ENCODE data around the gene TBC1D14. TPM values are rescaled to one million over a fixed set of nuclear protein-coding genes. Genes with fewer than 3 reads are reported as not detected.

TBC1D14 gene
- polyA plus RNA-seq, 3 donors = 36.3 to 44.7 (median 39.3) TPM

DNA sequence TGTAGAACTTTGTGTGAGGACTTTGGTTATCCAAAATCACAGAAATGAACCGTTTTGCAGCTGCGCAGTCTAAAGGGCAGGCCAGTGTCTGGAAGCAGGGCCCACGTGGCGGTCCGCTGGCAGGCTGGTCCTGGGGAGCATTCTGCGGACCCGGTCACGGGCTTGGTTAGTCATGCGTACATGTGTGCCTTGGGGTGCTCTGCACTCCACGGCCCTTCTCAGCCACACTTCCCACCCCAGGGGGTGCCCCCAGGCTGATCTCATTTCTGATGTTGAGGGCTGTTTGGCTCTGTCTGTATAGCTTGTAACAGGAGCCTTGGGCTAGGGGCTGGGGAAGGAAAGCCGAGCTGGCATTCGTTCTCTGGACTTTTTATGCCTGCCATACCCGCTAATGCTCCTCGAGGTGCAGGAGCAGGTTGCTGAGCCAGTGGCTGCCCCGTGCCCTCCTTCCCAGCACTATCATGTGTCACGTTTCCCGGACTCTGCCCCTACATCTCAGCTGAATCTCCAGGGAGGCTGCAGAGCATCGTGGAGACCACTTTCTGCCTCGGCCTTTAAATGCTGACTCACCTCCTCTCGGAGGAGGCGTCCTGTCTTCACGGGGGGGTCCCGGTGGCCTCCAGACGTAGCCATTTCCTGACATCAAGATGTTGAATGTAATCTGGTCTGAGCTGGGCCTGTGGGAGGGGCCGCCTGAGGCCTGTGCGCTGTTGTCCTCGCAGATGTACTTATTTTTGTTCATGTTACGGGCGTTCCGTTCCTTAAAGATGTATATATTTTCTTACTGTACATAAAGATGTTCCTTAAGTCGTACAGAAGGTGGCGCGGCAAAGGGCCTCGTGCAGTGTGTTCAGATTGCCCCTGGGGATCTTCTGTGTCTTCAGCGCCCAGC is 122.2 kb downstream of the TBC1D14 start:
- peaks cover 57 to 63% of the 10 kb centered on the region in 2 donors for H3K36me3 Mint-ChIP-seq
- H2AFZ ChIP-seq (ENCODE audit: insufficient read depth, low read depth, low read length, poor library complexity, severe bottlenecking) = no peak overlapping the region
- peaks cover 0 to 3% (median 1%) of the 10 kb centered on the region in 3 donors for H3K27me3 Mint-ChIP-seq (ENCODE audit: low read depth in 3 of 3)
- no peak overlapping the region for H3K9ac ChIP-seq (ENCODE audit: insufficient read depth, low read length, poor library complexity, severe bottlenecking)
- intact Hi-C loops (cut with micrococcal nuclease) = no loop called here
- no peak overlapping the region for H3K4me2 ChIP-seq (replicated peaks; ENCODE audit: extremely low read depth, low read length, poor library complexity, severe bottlenecking)
- H3K4me1 Mint-ChIP-seq = peaks cover 3% of the 10 kb centered on the region
- H3K27ac ChIP-seq (ENCODE audit: low read depth in 1 of 2, low read length in 2 of 2) = no peak overlapping the region
- H3K9me3 ChIP-seq (replicated peaks in 1 of 2; ENCODE audit: control insufficient read depth in 1 of 2, insufficient read depth in 1 of 2, low read length in 2 of 2) = no peaks in the 10 kb centered on the region
- peak overlapping the region in 2 of 7 donors; percentile 36 to 42 for H3K27ac Mint-ChIP-seq
- H4K20me1 ChIP-seq (ENCODE audit: insufficient read depth, low read length) = peaks cover 50% of the 10 kb centered on the region
- no peak overlapping the region for H3K4me3 Mint-ChIP-seq
- no peaks in the 10 kb centered on the region for H3K27me3 ChIP-seq (ENCODE audit: control insufficient read depth in 2 of 2, insufficient read depth in 2 of 2, low read length in 2 of 2)
- H3K9me3 Mint-ChIP-seq = peaks cover 0 to 4% (median 0%) of the 10 kb centered on the region in 7 donors
- no peak overlapping the region for H3K4me3 ChIP-seq (replicated peaks in 1 of 3; ENCODE audit: low read depth in 2 of 3, low read length in 3 of 3)
- H3K79me2 ChIP-seq (ENCODE audit: insufficient read depth, low read length) = no peaks in the 10 kb centered on the region
- WGBS (ENCODE audit: insufficient coverage) = 53% methylated on average over 19 of the region's 35 CpGs
- no peaks in the 10 kb centered on the region for H3K4me1 ChIP-seq (ENCODE audit: control insufficient read depth in 1 of 2, insufficient read depth in 2 of 2, low read length in 2 of 2)
- DNase-seq = no peak
- TF ChIP-seq, protein P1, sequence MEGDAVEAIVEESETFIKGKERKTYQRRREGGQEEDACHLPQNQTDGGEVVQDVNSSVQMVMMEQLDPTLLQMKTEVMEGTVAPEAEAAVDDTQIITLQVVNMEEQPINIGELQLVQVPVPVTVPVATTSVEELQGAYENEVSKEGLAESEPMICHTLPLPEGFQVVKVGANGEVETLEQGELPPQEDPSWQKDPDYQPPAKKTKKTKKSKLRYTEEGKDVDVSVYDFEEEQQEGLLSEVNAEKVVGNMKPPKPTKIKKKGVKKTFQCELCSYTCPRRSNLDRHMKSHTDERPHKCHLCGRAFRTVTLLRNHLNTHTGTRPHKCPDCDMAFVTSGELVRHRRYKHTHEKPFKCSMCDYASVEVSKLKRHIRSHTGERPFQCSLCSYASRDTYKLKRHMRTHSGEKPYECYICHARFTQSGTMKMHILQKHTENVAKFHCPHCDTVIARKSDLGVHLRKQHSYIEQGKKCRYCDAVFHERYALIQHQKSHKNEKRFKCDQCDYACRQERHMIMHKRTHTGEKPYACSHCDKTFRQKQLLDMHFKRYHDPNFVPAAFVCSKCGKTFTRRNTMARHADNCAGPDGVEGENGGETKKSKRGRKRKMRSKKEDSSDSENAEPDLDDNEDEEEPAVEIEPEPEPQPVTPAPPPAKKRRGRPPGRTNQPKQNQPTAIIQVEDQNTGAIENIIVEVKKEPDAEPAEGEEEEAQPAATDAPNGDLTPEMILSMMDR (IDR thresholded peaks at IDR 0.05) = no peak
- peaks cover 52 to 67% of the 10 kb centered on the region in 2 donors for H3K36me3 ChIP-seq (replicated peaks in 1 of 2; ENCODE audit: control insufficient read depth in 1 of 2, insufficient read depth in 2 of 2, low read length in 2 of 2)

- Mint-ChIP-seq H3K27ac (peak overlapping the region in 2 of 7 donors; percentile 37 to 42), H3K36me3 (peaks cover 49 to 55% of the 10 kb centered on the region in 2 donors), H3K4me1 (peaks cover 3% of the 10 kb centered on the region), H3K9me3 (peaks cover 0 to 4% (median 0%) of the 10 kb centered on the region in 7 donors), H3K4me3 (no peak overlapping the region), H3K27me3 (ENCODE audit: low read depth in 3 of 3) (peaks cover 0 to 3% (median 1%) of the 10 kb centered on the region in 3 donors)
- 96% methylated on average over 4 of the region's 8 CpGs for WGBS (ENCODE audit: insufficient coverage)
- Histone ChIP-seq H3K27me3 (ENCODE audit: control insufficient read depth in 2 of 2, insufficient read depth in 2 of 2, low read length in 2 of 2) (no peaks in the 10 kb centered on the region), H3K4me3 (replicated peaks in 1 of 3; ENCODE audit: low read depth in 2 of 3, low read length in 3 of 3) (no peak overlapping the region), H3K9ac (ENCODE audit: insufficient read depth, low read length, poor library complexity, severe bottlenecking) (no peak overlapping the region), H2AFZ (ENCODE audit: insufficient read depth, low read depth, low read length, poor library complexity, severe bottlenecking) (no peak overlapping the region), H3K9me3 (replicated peaks in 1 of 2; ENCODE audit: control insufficient read depth in 1 of 2, insufficient read depth in 1 of 2, low read length in 2 of 2) (no peaks in the 10 kb centered on the region), H3K4me1 (ENCODE audit: control insufficient read depth in 1 of 2, insufficient read depth in 2 of 2, low read length in 2 of 2) (no peaks in the 10 kb centered on the region), H3K4me2 (replicated peaks; ENCODE audit: extremely low read depth, low read length, poor library complexity, severe bottlenecking) (no peak overlapping the region), H3K79me2 (ENCODE audit: insufficient read depth, low read length) (no peaks in the 10 kb centered on the region), H4K20me1 (ENCODE audit: insufficient read depth, low read length) (peaks cover 46% of the 10 kb centered on the region), H3K36me3 (replicated peaks in 1 of 2; ENCODE audit: control insufficient read depth in 1 of 2, insufficient read depth in 2 of 2, low read length in 2 of 2) (peaks cover 46 to 59% of the 10 kb centered on the region in 2 donors), H3K27ac (ENCODE audit: low read depth in 1 of 2, low read length in 2 of 2) (no peak overlapping the region)
- TF ChIP-seq, protein P1 (IDR thresholded peaks at IDR 0.05) = no peak
- intact Hi-C loops (cut with micrococcal nuclease) = no loop called here
- no peak for DNase-seq
Measured at GRCh38 chr4:7032596-7032995, 123.0 kb downstream of the TBC1D14 start.

Measured in CD14-positive monocyte (primary cell).